Activated CD4-positive, alpha-beta T cell treated with anti-CD3 and anti-CD28 coated beads for 48 hours (primary cell): ENCODE results near the gene TENT4B.
A peak's percentile ranks its signal among the peaks of the same experiment; 100 is the strongest.
"Not testable (repeated sequence)": the region's sequence is repeated elsewhere in the genome, so short reads cannot be mapped to it uniquely, and the experiment has no call there.

Experiments
- DNase-seq: peaks from one replicate; pipeline ENCODE4 v3.0.0-alpha.2; 2020

The TENT4B gene

GRCh38 chr16:50155925-50156324 lies 2.8 kb downstream of the TENT4B start:
- DNase-seq, result no peak

- no peak for DNase-seq
Measured at GRCh38 chr16:50156590-50156989, 3.5 kb downstream of the TENT4B start.

- no peak for DNase-seq
Measured at GRCh38 chr16:50160495-50161164, 7.5 kb downstream of the TENT4B start.

DNA sequence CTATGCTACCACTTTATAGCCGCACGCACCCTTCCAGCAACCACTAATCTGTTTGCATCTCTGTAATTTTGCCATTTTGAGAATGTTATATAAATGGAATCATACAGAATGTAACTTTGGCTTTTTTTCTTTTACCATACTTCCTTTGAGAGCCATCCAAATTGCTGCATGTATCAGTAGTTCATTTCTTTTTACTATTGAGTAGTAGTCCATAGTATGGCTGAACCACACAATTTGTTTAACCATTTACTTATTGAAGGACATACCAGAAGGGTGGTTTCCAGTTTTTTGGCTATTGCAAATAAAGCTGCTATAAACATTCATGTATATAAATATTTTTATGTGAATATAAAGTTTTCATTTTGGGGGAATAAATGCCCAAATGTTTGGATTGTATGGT lies 8.8 kb downstream of the TENT4B start:
- DNase-seq, result no peak

DNA sequence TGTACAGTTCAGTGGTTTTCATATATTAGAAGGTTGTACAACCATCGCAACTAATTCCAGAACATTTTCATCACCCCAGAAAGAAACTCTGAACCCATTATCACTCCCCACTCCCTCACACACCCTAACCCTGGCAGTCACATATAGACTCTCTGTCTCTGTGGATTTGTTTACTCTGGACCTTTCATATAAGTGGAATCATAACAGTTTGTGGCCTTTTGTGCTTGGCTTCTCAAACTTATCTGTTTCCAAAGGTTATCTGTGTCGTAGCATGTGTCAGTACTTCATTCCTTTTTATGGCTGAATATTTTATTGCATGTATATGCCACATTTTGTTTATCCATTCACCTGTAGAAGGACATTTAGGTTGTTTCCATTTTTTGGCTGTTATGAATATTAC lies 12.4 kb downstream of the TENT4B start:
- DNase-seq, result no peak

DNA sequence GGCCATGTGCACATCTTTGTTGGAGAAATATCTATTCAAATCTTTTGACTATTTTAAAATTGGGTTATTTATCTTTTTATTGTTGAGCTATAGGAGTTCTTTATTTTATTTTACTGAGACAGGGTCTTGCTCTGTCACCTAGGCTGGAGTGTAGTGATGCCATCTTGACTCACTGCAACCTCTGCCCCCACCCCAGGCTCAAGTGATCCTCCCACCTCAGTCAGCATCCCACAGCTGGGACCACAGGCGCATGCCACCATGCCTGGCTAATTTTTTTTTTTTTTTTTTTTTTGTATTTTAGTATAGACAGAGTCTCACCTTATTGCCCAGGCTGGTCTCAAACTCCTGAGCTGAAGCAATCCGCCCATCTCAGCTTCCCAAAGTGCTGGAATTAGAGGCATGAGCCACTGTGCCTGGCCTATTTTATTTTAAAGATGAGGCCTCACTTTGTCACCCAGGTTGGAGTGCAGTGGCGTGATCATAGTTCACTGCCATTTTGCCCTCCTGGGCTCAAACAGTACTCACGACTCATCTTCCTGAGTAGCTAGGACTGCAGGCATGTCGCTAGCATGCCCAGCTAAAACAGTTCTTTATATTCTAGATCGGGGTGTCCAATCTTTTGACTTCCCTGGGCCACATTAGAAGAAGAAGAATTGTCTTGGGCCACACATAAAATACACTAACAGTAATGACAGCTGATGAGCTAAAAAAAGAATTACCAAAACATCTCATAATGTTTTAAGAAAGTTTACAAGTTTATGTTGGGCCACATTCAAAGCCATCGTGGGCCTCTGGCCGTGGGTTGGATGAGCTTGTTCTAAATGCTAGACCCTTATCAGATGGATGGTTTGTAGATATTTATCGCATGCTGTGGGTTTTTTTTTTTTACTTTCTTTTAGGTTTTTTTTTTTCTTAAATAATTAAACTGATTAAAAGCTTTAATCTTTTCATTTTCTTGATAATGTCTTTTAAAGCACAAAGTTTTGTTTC lies 13.7 kb downstream of the TENT4B start:
- DNase-seq, result peak; percentile 48

DNA sequence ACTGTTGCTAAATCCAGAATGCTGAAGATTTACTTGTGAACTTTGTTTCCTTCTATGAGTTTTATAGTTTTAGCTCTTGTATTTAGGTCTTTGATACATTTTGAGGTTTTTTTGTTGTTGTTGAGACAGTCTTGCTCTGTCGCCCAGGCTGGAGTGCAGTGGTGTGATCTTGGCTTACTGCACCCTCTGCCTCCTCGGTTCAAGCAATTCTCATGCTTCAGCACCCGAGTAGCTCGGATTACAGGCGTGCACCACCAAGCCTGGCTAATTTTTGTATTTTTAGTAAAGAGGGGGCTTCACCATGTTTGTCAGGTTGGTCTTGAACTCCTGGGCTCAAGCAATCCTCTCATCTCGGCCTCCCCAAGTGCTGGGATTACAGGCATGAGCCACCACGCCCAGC lies 14.4 kb downstream of the TENT4B start:
- DNase-seq, result no peak

- DNase-seq, result no peak
Measured at GRCh38 chr16:50169555-50170096, 16.5 kb downstream of the TENT4B start.

GRCh38 chr16:50171773-50172172 lies 18.7 kb downstream of the TENT4B start:
- not testable (repeated sequence) for DNase-seq

- DNase-seq, result no peak
Measured at GRCh38 chr16:50172195-50172922, 19.3 kb downstream of the TENT4B start.

DNA sequence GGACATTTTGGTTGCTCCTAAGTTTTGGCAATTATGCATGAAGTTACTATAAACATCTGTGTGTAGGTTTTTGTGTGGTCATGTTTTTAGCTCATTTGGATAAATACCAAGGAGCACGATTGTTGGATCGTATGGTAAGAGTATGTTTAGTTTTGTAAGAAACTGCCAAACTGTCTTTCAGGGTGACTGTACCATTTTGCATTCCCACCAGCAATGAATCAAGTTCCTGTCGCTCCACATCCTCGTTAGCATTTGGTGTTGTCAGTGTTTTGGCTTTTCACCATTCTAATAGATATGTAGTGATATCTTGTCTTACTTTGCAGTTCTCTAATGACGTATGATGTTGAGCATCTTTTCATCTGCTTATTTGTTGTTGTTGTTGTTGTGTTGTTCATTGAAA lies 20.2 kb downstream of the TENT4B start:
- DNase-seq, result no peak

GRCh38 chr16:50178491-50178941 lies 25.4 kb downstream of the TENT4B start:
- DNase-seq, result no peak

GRCh38 chr16:50182441-50182840 lies 29.3 kb downstream of the TENT4B start:
- no peak for DNase-seq

GRCh38 chr16:50183316-50183715 lies 30.2 kb downstream of the TENT4B start:
- DNase-seq, result no peak

- no peak for DNase-seq
Measured at GRCh38 chr16:50185005-50185505, 31.9 kb downstream of the TENT4B start.

GRCh38 chr16:50188619-50189136 lies 35.6 kb downstream of the TENT4B start:
- no peak for DNase-seq

DNA sequence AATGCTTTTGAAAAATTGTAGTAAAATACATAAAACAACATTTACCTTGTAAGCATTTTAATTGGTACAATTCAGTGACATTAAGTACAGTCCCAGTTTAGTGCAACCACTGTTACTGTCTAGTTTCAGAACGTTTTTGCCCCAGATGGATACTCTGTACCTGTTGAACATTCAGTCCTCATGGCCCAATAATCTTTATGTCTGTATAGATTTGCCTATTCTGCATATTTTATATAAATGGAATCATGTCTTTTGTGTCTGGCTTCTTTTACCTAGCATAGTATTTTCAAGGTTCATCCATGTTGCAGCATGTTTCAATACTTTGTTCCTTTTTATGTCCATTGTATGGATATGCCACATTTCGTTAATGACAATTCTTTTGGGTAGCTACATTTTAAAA lies 37.2 kb downstream of the TENT4B start:
- DNase-seq, result no peak

DNA sequence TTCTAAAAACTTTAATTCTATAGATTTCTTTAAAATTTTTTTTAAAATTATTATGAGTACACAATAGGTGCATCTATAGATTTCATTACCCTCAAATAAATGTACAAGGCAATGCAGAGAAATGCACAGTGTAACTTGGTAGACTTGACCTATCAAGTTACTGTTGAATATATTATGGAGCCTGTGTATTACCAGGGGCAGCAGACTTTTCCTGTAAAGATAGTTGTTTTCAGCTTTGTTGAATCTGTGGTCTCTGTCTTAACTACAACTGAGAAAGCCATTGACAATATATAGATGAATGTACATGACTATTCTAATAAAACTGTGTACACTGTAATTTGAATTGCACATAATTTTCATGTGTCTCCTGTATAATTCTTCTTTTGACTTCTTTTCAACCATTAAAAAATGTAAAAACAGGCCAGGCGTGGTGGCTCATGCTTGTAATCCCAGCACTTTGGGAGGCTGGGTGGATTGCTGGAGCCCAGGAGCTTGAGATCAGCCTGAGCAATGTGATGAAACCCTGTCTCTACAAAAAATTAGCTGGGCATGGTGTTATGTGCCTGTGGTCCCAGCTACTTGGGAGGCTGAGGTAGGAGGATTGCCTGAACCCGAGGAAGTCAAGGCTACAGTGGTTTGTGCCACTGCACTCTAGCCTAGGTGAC lies 39.4 kb downstream of the TENT4B start:
- no peak for DNase-seq

DNA sequence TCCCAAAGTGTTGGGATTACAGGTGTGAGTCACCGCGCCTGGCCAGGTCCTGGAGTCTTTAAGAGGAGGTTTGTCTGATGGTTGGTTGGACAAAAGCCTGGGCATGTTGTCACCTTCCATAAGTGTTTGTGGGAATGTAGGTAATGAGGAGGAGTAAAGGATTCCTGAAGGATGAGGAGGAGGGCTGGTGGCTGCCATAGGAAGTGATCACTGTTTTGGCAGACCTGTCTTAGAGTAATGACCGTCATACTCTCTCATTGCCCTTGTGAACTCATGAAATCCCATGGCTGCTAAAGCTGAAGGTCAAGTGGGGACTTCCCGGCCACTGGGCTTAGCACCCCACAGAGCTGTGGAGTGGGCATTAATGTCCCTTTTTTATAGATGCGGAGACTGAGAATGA lies 40.5 kb downstream of the TENT4B start:
- DNase-seq, result no peak

GRCh38 chr16:50195276-50195675 lies 42.2 kb downstream of the TENT4B start:
- no peak for DNase-seq

- no peak for DNase-seq
Measured at GRCh38 chr16:50195756-50196155, 42.6 kb downstream of the TENT4B start.

DNA sequence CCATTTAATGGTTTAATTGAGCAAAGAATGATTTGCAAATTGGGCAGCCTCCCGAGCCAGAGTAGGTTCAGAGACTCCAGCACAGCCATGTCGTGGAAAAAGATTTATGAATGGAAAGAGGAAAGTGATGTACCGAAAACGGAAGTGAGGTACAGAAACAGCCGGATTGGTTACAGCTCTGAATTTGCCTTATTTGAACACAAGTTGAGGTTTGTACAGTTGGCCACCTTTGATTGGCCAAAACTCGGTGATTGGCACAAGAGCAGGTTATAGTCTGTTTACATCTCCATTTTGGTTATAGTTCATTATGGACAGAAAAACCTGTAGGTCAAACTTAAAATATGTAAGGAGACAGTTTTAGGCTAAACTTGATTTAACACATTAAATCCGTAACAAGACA lies 44.5 kb downstream of the TENT4B start:
- no peak for DNase-seq
